GM23248 (cell line): Measurements from ENCODE around the gene MAN1C1.

ENCODE experiments used
- EZH2 ChIP-seq: fragments of 200-600 bp; sonication (generic); IDR thresholded peaks from 2 replicates; pipeline ENCODE4 v1.6.1; 2018; ENCODE audit warnings: antibody characterized with exemption, mild to moderate bottlenecking; ENCODE audit not compliant: insufficient read depth, poor library complexity, severe bottlenecking
- EZH2phosphoT487 ChIP-seq: fragments of 200-600 bp; sonication (generic); IDR thresholded peaks from 2 replicates; pipeline ENCODE4 v1.6.1; 2018; ENCODE audit warnings: antibody characterized with exemption, moderate library complexity, mild to moderate bottlenecking, low read depth; ENCODE audit not compliant: insufficient read depth

- TF ChIP-seq EZH2phosphoT487 (no peak), EZH2 (no peak)
Measured at GRCh38 chr1:25643929-25644328, 27.3 kb downstream of the MAN1C1 start.
